GM19240 (cell line): ENCODE data around the gene TSC22D1.

Source experiments
- DNase-seq: peaks from one replicate; pipeline ENCODE4 v3.0.0; 2011; ENCODE audit warnings: low spot score; ENCODE audit not compliant: insufficient read length

The TSC22D1 gene

DNA sequence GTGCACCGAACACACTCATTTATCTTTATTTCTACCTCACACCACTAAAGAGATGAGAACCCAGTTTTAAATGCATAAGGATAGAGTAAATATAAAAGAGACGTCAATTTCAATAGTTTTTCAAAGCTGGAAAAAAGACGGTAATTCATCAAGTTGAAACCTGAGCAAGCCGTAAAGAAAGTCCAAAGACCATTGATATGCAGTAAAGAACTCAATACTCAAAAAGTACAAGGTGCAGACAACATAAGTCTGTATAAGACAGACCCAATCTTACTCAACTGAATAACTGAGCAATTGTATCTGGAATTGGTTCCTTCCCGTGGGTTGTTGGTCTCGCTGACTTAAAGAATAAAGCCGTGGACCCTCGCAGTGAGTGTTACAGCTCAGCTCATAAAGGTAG, 120.4 kb downstream of the TSC22D1 start:
- DNase-seq: no peak

DNA sequence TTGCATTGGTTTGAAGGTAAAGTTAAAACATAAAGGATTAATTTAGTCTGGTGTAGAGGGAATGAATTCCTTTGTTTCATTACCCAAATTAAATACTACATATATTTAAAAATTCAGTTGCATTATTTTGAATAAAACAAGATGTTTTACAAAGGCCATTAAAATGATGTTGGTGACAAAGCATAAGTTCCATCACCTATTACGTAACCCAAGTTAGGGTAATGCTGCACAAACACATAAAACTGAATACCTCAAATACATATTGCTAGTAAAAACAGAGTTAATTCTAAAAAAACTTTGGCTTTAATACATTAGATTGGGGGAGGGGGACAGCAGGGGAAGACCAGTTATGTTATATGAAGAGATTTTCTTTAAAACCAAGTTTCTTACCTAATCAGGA, 122.2 kb downstream of the TSC22D1 start:
- DNase-seq: no peak

DNA sequence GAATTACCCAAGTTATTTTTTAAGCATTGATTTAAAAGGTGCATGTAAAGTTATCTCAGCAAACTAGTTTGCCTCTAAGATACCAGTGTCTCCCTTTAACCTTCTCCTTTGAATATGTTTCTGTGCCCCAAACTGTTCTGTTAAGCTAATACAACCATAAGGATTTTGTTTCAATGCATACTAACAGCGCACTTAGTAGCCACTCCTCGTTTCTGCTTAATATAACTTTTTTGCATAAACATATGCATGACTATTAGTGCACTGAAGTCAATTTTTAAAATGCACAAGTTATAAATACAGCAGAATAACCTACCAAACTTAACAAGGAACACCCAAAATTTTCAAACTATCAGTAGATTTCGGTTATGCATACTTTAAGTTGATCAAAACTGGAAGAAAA, 123.1 kb downstream of the TSC22D1 start:
- no peak for DNase-seq

DNA sequence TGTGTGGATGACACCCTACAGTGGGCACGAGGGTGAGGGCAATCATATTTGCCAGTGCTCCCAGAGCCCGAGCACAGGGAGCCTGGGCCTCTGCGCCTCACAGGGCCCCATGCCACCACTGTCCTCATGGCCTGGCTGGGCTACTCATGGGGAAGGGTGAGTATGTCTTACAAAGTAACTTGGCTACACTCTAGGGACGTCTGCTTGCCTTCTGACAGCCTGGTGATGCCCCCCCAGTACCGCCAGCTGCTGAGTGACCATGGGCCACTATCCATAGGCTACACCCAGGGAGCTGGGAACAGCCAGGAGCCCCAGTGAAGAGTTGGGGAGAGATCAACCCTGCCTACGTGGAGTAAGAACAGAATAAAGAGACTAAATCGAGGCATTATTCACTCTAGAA, 123.7 kb downstream of the TSC22D1 start:
- no peak for DNase-seq

DNA sequence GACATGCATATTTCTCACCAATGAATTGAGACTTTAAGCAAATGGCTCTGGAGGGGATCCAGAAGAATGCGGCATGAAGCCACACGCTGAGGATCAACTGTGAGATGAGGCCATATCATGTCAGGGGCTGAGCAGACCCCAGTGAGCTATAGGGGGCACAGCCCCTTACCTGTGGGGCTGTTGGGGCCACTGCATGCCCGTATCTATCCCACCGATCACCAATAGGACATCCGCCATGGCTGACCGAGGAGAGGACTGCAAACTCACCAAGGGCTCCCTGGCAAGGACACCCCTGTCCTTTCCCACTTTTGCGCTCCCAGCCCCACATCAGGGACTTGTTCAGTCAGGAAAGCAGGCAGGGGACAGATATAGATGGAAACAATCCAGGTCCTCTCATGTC, 124.5 kb downstream of the TSC22D1 start:
- DNase-seq: no peak

DNA sequence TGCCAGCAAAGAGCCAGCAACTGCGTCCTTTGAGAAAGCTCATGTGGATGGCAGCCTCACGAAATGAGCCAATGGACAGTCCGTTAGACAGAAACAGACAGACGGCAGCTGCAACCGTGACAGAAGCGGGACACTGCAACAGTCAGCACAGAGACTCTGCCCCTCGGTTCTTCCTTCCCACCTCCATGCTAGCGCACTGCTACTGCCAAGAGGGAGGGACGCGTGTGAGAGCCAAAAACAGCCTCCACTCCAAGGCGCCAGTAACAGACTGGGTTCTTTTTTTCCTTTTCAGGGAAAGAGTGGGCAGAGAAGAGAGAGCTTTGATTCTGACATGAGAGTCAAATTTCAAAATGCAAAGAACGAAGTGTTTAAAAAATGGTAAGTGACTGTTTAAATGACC, 125.0 kb downstream of the TSC22D1 start:
- DNase-seq: no peak

DNA sequence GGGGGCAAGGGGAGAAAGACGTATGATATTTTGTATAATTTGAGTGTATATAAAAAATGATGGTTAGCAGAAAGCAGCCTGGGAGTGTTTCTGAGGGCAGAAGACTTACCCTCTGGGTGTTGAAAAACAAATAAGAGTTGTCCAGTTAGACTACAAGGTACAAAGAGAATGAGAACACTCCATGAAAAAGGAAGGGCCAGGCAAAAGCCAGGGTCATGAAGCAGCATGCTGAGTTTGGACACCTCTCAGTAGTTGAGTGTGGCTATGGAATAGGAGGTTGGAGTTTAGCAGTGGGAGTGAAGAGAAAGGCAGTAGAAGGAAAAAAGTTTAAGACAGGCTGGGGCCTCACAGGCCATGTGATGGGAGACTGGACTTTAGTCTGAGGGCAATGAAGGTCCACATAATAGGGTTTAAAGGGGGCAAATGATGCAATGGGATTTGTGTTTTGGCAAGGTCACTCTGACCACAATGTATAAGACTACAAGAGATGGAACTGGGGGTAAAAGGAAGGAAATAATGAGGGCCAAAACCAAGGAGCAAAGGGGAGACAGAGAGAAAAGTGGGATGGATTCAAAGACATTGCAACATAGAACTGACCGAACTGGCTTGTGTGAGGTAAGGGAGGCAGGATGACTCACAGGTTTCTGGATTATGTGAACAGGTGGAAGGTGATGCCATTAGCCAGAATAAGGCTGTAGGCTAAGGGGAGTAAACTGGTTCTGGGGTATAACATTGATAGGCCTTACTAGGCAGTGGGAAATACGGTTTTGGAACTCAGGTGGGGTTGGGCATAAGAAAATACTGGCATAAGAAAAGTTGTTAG, 125.9 kb downstream of the TSC22D1 start:
- DNase-seq: no peak

DNA sequence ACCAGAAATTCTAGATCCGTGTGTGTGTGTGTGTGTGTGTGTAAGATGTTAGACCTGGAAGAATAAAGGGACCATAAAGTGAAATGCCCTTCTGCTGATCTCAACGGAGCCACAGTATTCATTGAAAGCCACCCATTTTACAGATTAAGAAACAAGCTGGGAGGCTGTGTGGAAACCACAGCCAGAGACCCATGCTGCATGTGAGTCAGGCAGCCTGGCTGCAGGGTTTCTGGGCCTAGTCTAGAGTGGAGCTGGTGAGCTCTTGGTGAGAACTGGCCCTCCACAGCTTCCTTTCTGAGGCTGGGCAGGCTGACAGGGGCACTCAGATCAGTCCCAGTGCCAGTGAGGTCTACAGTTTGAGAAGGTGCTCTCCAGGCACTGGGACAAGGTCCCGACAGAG, 127.3 kb downstream of the TSC22D1 start:
- DNase-seq: no peak

DNA sequence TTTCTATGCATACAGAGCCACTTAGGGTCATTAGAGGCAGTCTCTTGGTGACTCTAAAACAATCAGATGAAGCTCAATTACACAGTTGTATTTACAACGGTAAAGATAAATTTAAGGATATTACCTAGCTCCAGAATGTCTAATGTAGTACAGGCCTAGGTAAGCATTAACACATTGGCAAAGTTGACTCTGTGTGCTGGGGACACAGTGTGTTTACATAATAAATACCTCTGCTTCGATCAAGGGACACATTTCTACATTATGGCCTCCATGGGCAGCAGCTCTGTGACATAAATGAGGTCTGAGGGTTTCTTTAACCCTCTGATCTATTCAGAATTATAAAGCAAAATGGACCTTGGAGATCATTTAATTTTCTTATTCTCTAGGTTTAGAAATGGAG, 127.8 kb downstream of the TSC22D1 start:
- no peak for DNase-seq

DNA sequence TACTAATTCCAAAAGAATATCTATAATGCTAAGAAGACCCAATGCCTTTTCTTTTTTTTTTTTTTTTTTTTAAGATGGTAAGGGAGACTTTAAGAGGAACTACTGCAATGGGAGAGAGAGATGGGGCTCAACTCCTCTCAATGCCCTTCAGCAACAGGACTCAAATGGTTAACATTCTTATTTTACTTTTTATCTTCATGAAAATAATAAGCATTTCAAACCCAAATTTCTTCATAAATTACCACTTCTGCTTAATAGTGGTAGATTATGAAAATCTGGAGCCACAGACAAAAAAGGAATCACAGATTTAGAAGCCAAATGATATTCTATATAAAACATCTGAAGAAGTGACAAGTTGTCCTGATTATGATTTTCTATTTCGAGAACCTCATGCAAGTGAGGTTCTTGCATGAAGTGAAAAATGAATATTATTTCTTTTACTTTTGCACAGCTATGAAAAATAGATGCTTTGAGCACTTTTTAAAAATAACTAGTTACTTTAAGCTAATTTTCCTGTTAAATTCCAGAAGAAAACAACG, 128.3 kb downstream of the TSC22D1 start:
- DNase-seq: no peak

DNA sequence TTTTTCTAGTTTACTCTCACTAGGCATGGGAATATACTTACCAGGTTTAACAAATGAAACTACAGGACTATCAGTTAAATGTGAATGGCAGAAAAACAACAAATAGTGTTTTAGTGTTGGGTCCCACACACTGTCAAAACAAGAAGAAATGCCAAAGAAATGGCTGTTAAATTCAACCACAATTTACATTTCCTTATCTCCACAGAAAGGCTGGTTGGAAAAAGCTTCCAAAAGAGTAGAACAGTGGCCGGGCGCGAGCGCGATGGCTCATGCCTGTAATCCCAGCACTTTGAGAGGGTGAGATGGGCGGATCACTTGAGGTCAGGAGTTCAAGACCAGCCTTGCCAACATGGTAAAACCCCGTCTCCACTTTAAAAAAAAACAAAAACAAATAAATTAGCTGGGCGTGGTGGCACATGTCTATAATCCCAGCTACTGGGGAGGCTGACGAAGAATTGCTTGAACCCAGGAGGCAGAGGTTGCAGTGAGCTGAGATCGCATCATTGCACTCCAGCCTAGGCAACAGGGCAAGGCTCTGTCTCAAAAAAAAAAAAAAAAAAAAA, 136.0 kb downstream of the TSC22D1 start:
- DNase-seq: no peak

DNA sequence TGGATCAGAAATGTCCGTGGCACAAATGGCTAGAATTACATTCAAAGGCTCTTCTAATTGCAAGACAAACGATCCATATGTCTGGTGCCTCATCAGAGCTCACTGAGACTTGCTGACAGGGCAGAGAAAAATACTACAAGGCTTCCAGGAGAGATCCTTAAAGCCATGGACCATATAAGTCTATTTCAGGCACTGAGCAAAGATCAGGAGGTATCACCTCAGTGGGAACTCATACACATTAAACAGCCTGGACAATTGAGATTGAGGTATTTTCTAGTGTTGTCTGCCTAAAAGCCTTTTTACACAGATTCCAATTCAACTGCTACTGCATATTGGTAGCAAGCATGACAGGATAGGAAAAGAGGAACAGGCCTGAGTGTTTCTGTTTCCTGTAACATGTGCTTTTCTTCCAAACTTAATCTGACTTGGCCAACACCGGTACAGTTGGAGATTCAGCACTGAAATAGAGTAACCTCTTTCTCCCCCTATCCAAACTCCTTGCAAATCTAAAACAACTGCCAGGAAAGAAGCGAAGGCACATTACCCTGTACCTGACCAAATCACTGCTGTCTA, 136.6 kb downstream of the TSC22D1 start:
- no peak for DNase-seq

DNA sequence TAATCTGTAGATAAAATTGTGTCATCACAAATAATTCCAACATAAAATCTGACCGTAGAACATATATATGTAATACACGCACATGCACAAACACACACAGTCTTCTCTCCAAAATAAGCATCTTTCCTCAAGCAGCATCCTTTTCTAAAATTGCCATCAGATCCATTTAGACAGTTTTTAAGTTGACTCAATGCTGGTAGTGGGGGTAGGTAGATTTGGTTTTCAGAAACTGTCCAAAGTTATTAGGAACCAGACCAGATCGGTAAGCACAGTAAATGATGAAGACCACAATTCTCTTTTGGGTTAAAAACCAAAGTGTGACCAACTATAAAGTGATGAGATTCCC, 137.9 kb downstream of the TSC22D1 start:
- DNase-seq: no peak

DNA sequence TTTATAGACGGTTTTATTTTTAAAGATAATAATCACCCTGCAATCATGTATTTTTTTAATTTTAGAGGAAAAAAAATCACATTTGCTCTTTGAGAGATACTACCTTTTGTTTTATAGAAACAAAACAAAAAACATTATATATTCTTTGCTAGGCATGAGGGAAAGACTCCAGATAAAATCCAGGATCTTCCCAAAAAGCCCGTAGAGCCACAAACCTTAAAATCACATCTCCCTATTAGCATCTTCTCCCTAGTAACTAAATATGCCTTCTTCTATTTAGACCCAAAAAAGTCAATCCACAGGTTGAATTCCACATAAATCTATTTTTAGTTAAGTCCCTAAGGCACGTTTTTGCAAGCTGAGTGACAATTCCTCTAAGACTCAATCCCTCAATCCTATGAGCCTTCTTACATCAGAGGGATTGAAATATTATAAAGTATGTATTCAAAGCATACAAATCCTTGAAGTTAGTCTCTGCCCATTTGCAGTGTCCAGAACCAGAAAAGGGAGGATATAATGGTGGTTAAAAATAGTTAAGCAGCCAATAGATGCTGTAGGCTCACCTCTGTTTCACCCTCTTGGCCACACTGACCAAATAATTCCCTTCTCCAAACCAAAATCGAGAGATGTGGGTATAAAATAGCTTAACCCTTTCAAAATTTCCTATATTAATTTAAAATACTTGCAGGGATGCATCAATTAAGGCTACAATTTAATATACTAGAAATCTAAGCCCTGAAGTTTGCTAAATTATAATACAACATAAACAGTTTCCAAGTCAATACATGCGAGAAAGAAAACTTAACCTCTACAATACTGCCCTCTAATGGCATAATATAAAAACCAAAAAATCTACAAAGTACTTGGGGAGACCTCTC, 138.5 kb downstream of the TSC22D1 start:
- DNase-seq: no peak

DNA sequence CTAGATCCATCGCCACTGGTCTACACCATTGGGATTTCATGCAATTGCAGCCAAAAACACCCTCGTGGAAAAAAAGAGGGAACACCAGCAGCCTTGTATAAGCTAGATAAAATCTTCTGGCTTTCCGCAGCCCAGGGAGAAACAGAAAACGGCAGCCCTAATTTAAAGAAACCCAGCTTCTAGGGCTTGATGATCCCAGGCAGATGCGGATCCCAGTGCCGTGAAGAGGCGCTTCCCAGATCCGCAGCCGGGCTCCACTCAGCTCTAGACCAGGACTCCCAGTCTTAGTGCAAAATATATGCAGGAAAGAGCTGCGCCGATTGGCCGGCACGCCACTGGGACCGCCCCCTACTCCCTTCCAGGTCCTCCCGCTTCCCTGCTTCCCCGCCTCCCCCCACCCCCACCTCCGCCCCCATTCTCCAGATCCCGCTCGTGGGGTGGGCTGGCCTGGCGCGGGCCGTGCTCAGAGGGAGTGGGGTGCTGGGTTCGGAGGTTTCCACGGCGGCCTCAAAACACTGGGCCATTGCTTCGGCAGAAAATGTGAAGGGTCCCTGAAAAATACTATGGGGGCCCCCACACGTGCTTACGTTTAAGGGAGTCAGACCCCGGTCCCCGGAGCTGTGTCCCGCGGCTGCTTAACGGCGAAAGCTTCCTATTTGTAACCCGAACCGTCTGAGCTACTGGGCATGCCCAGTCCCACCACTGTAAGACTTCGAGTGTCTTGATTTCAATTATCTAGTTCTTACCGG, 139.4 kb downstream of the TSC22D1 start:
- no peak for DNase-seq

DNA sequence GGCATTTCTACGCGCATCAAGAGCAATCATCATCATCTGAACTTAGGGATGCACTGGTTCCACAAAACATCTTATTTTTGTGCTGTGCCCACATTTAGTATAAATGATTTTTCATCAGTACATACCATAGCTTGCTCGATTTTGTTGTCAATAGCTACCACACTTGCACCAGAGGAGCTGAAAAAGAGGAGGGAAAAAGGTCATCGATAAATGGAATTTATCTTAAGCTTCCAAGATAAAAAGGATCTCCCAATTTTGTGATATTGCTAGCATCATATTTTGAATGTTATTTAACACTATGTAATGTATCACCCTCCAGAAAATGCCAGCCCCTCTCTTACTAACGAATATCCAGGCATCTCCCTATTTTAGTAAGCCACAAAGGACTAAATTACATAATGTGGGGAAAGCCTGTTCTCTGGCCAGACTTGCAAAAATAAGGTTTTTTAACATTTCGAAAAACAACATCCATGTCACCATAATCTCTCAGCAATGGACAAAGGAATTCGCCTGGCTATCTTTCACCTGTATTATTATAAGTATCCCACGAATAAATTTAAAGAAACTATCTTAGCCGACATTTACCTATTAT, 140.1 kb downstream of the TSC22D1 start:
- DNase-seq: no peak

DNA sequence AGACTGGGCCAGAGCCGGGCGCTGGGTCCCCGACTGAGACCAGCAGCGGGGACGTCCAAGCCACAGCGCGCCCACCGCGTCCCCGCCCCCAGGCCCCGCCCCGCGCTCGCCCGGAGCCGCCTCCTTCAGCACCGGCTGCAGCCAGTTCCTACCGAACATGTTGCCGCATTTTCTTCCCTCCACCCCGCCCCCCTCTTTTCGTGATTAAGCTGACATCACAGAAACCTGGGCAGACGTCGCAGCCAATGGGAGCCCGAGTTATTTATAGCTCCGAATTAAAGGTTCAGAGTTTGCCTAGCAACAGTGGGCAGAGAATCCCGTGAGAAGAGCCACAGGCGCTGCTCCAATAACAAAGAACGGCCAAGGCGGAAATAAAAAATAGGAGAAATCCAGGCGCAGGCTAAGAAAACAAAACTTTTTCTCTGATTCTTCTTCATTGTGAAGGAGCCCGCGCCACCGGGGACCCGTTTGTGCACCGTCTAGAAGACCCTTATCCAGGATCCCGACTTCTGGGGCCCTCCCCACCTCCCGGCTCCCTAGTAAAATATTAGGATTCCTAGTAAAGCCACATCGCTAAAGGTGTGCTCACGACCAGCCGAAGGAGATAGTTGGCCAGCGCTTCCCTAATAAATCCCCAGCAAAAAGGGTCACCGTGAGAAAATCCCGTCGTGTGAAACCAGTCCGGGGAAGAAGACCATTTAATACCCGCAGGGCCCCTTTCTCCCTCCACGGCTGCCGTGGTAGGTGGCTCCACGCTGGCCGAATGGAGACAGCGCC, 140.8 kb downstream of the TSC22D1 start:
- peak; percentile 57 for DNase-seq

DNA sequence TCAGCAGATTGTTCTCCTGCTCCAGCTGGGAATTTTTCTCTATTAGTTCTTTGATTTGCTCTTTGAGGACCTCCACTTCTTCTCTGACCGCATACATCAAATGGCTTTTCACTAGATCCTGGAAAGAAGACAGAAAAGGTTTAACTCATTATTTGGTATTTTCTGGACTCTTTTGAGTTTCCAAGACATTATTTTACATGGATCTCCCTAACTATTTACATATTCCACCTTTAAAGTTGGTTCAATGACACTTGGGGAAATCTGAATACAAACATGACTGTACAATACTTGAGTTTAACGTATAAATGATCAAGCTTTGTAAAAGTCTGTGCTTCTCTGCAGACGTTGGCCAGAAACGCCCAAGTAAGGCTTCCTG, 141.4 kb downstream of the TSC22D1 start:
- no peak for DNase-seq

DNA sequence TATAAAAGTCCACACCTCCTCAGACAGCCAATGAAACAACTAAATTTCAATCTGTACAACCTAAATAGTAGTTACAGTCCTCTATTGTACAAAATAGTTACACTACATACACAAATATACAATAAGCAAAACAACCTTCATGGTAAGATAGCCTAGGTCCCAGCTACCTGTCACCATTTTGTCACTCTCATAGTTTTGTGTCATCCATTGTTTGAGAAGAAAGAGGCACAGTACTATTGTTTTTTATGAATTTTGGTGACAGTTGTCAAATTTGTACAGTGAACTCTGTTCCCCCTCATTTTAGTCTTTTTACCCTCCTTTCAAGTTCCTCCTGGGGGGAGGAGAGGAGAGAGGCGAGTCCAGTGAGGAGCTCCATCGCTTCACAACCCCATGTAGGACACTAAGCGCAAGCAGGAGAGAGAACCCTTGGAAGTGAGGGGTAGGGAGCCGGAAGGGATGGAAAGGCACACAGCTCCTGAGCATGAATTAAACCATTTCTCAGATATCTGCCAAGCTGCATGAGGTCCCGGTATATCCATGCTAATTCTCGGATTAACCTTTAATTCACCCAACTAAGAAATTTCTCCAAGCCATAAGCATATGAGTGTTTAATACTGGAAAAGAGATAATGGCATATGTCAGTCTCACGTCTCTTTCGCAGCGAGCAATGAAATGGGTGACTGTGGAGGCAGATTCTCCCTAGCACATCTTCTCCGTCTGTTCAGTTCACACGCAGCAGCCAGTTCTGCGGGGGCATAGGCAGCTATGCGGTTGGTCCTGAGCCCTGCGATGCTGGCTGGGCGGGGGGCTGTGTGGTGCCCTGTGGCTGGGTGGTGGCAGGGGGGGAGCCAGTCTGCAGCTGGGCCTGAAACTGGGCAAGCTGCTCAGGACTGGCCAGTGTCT, 142.0 kb downstream of the TSC22D1 start:
- no peak for DNase-seq
